Parathyroid adenoma (tissue), 2 donors: ENCODE measurements around the gene SEMA4C.

Source experiments
- H2AFZ ChIP-seq: fragments of 300-600 bp; sonication (generic); one replicate; pipeline ENCODE4 v1.7.0; 2017; ENCODE audit warnings: antibody characterized with exemption, mild to moderate bottlenecking
- H3K27ac ChIP-seq: fragments of 300-600 bp; sonication (generic); one replicate; pipeline ENCODE4 v1.7.0; 2017
- H3K27me3 ChIP-seq: fragments of 300-600 bp; sonication (generic); one replicate; pipeline ENCODE4 v1.7.0; 2017; ENCODE audit warnings: low read length; ENCODE audit not compliant: control insufficient read depth, insufficient read depth
- H3K36me3 ChIP-seq: fragments of 300-600 bp; sonication (generic); one replicate; pipeline ENCODE4 v1.7.0; 2017; ENCODE audit warnings: low read length; ENCODE audit not compliant: control insufficient read depth, insufficient read depth
- H3K4me1 ChIP-seq: fragments of 300-600 bp; sonication (generic); one replicate; pipeline ENCODE4 v1.7.0; 2017; ENCODE audit warnings: control low read depth
- H3K4me2 ChIP-seq: fragments of 300-600 bp; sonication (generic); one replicate; pipeline ENCODE4 v1.7.0; 2017; ENCODE audit warnings: low read length
- H3K4me3 ChIP-seq: fragments of 300-600 bp; sonication (generic); one replicate; pipeline ENCODE4 v1.7.0; 2017; ENCODE audit warnings: low read depth, low read length
- H3K79me2 ChIP-seq: fragments of 300-600 bp; sonication (generic); one replicate; pipeline ENCODE4 v1.7.0; 2017; ENCODE audit warnings: control low read depth
- H3K9ac ChIP-seq: fragments of 300-600 bp; sonication (generic); one replicate; pipeline ENCODE4 v1.7.0; 2017; ENCODE audit warnings: mild to moderate bottlenecking
- H3K9me3 ChIP-seq: fragments of 300-600 bp; sonication (generic); one replicate; pipeline ENCODE4 v1.7.0; 2017; ENCODE audit warnings: low read length; ENCODE audit not compliant: control insufficient read depth
- CTCF ChIP-seq: fragments of 300-600 bp; sonication (generic); IDR thresholded peaks from one replicate; pipeline ENCODE4 v1.7.0; 2017; ENCODE audit warnings: antibody characterized with exemption, mild to moderate bottlenecking
- donor health status: primary hyperparathyroidism.

Gene SEMA4C

DNA sequence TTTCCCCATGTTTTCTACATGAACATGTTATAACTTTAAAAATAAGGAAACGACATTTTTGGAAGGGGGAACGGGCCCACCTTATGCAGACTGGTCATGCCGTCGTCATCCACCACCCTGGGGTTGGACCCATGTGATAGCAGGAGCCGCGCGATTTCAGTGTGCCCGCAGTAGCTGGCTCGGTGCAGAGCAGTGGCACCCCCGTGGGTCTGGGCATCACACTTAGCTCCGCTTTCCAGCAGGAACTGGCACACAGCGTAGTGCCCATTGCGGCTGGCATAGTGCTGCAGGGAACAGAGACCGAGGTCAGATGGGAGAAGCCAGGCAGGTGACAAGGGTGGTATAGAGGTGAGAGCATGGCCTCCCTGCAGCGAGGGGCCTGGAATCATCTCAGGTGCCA is 16.6 kb downstream of the SEMA4C start:
- no peak for TF ChIP-seq CTCF
- H3K79me2 ChIP-seq: peaks cover 8% of the 10 kb centered on the region
- no peak overlapping the region for H3K9ac ChIP-seq
- no peak overlapping the region for H3K4me2 ChIP-seq
- H3K4me3 ChIP-seq: no peak overlapping the region
- no peak overlapping the region for H3K27ac ChIP-seq
- peaks cover 6% of the 10 kb centered on the region for H3K4me1 ChIP-seq
- H3K27me3 ChIP-seq: no peaks in the 10 kb centered on the region
- no peak overlapping the region for H2AFZ ChIP-seq
- no peaks in the 10 kb centered on the region for H3K9me3 ChIP-seq
- H3K36me3 ChIP-seq: no peaks in the 10 kb centered on the region

GRCh38 chr2:96852667-96853066 is 17.2 kb downstream of the SEMA4C start:
- H3K36me3 ChIP-seq: no peaks in the 10 kb centered on the region

DNA sequence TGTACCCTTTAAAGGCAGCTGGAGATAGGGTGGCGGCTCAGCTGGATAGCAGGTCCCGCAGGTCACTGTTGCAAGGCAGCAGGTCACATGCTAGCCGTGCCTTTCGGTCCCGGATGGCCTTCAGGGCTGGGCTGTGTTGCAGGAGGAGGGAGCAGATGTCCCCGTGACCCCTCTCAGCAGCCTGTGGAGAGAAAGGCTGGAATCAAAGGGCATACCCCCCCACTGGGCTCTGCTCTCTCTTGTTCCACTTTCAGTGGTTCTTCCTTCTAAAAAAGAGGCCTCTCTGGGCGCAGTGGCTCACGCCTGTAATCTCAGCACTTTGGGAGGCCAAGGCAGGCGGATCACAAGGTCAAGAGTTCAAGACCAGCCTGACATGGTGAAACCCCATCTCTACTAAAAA is 21.6 kb downstream of the SEMA4C start:
- Histone ChIP-seq H3K4me1 (no peaks in the 10 kb centered on the region), H3K9me3 (no peaks in the 10 kb centered on the region), H3K27ac (no peak overlapping the region), H3K36me3 (no peaks in the 10 kb centered on the region), H3K79me2 (peaks cover under 1% of the 10 kb centered on the region), H3K4me3 (no peak overlapping the region), H3K4me2 (no peak overlapping the region), H3K9ac (no peak overlapping the region), H3K27me3 (no peaks in the 10 kb centered on the region), H2AFZ (no peak overlapping the region)
- no peak for TF ChIP-seq CTCF

More at GRCh38 chr2:96852667-96853066, 17.2 kb downstream of the SEMA4C start:
- H3K4me2 ChIP-seq: no peak overlapping the region
- no peak overlapping the region for H3K27ac ChIP-seq
- H3K79me2 ChIP-seq: peaks cover 8% of the 10 kb centered on the region
- H3K9me3 ChIP-seq: no peaks in the 10 kb centered on the region
- no peak overlapping the region for H3K4me3 ChIP-seq
- no peak for TF ChIP-seq CTCF
- no peak overlapping the region for H3K9ac ChIP-seq
- H3K4me1 ChIP-seq: peaks cover 6% of the 10 kb centered on the region
- H2AFZ ChIP-seq: no peak overlapping the region
- H3K27me3 ChIP-seq: no peaks in the 10 kb centered on the region

GRCh38 chr2:96847586-96847985 is 22.3 kb downstream of the SEMA4C start:
- no peak overlapping the region for H3K4me2 ChIP-seq
- peaks cover 4% of the 10 kb centered on the region for H3K4me1 ChIP-seq
- H3K79me2 ChIP-seq: no peaks in the 10 kb centered on the region
- no peaks in the 10 kb centered on the region for H3K9me3 ChIP-seq
- no peak overlapping the region for H2AFZ ChIP-seq
- no peak overlapping the region for H3K9ac ChIP-seq
- TF ChIP-seq CTCF: no peak
- H3K27me3 ChIP-seq: no peaks in the 10 kb centered on the region
- H3K27ac ChIP-seq: no peak overlapping the region
- H3K36me3 ChIP-seq: no peaks in the 10 kb centered on the region
- no peak overlapping the region for H3K4me3 ChIP-seq

DNA sequence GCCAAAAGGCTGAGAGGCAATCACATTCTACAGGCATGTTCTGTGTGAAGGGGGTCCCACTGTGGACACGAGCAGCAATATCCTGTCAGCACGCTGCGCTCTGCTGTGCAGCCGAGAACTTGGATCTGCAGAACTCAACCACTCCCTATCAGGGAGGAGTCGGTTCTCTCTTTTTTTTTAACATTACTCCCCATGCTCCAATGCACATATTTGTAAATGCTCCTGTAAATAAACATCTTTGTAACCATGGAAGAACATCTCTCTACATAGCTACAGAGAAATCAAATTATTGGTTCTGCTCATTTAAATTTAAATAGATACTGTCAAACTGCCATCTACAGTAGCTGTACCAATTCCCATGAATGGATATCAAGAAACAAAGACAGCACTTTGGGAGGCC is 23.1 kb downstream of the SEMA4C start:
- no peaks in the 10 kb centered on the region for H3K36me3 ChIP-seq
- TF ChIP-seq CTCF: no peak
- no peak overlapping the region for H3K9ac ChIP-seq
- H3K27ac ChIP-seq: no peak overlapping the region
- H3K4me1 ChIP-seq: peaks cover 8% of the 10 kb centered on the region
- H3K79me2 ChIP-seq: no peaks in the 10 kb centered on the region
- no peak overlapping the region for H3K4me2 ChIP-seq
- no peaks in the 10 kb centered on the region for H3K9me3 ChIP-seq
- no peak overlapping the region for H2AFZ ChIP-seq
- H3K27me3 ChIP-seq: no peaks in the 10 kb centered on the region
- H3K4me3 ChIP-seq: no peak overlapping the region
